ENCODE results near the gene KCNH1.

Gene KCNH1

GRCh38 chr1:210653771-210654170 lies 480.2 kb downstream of the KCNH1 start:
- DNase-seq (ENCODE audit: low read depth in 1 of 2, low spot score in 1 of 2) = no peak

- DNase-seq (ENCODE audit: low read depth in 1 of 2, low spot score in 1 of 2) = no peak
Measured at GRCh38 chr1:210652329-210652954, 481.5 kb downstream of the KCNH1 start.

- no peak for DNase-seq (ENCODE audit: low read depth in 1 of 2, low spot score in 1 of 2)
Measured at GRCh38 chr1:210650403-210650802, 483.5 kb downstream of the KCNH1 start.

- no peak for DNase-seq (ENCODE audit: low read depth in 1 of 2, low spot score in 1 of 2)
Measured at GRCh38 chr1:210648588-210649269, 485.2 kb downstream of the KCNH1 start.

GRCh38 chr1:210647406-210648333 lies 486.3 kb downstream of the KCNH1 start:
- DNase-seq (ENCODE audit: low read depth in 1 of 2, low spot score in 1 of 2) = no peak

- DNase-seq (ENCODE audit: low read depth in 1 of 2, low spot score in 1 of 2) = no peak
Measured at GRCh38 chr1:210646258-210646616, 487.7 kb downstream of the KCNH1 start.

GRCh38 chr1:210645582-210646257 lies 488.2 kb downstream of the KCNH1 start:
- DNase-seq (ENCODE audit: low read depth in 1 of 2, low spot score in 1 of 2) = no peak

GRCh38 chr1:210641582-210641981 lies 492.4 kb downstream of the KCNH1 start:
- DNase-seq (ENCODE audit: low read depth in 1 of 2, low spot score in 1 of 2) = no peak

GRCh38 chr1:210635108-210635507 lies 498.8 kb downstream of the KCNH1 start:
- no peak for DNase-seq (ENCODE audit: low read depth in 1 of 2, low spot score in 1 of 2)

GRCh38 chr1:210633636-210634035 lies 500.3 kb downstream of the KCNH1 start:
- DNase-seq (ENCODE audit: low read depth in 1 of 2, low spot score in 1 of 2) = no peak

GRCh38 chr1:210633140-210633539 lies 500.8 kb downstream of the KCNH1 start:
- DNase-seq (ENCODE audit: low read depth in 1 of 2, low spot score in 1 of 2) = no peak

- DNase-seq (ENCODE audit: low read depth in 1 of 2, low spot score in 1 of 2) = no peak
Measured at GRCh38 chr1:210631399-210631798, 502.5 kb downstream of the KCNH1 start.

GRCh38 chr1:210629276-210629675 lies 504.7 kb downstream of the KCNH1 start:
- no peak for DNase-seq (ENCODE audit: low read depth in 1 of 2, low spot score in 1 of 2)

GRCh38 chr1:210627755-210628154 lies 506.2 kb downstream of the KCNH1 start:
- no peak for DNase-seq (ENCODE audit: low read depth in 1 of 2, low spot score in 1 of 2)
